GM12892 (cell line): ENCODE data around the gene USB1.
"Not testable (repeated sequence)": the region's sequence is repeated elsewhere in the genome, so short reads cannot be mapped to it uniquely, and the experiment has no call there.

Experiments used
- POLR2A ChIP-seq: IDR thresholded peaks from 2 replicates; pipeline ENCODE4 v1.6.1; 2011; ENCODE audit warnings: low read depth, low read length, control low read depth
- POLR2AphosphoS5 ChIP-seq: IDR thresholded peaks from 2 replicates; pipeline ENCODE4 v1.6.1; 2011; ENCODE audit warnings: low read depth, low read length, control low read depth

GRCh38 chr16:58004736-58005135 is 3.5 kb downstream of the USB1 start:
- not testable (repeated sequence) for TF ChIP-seq POLR2AphosphoS5, POLR2A
